HG03565 (cell line): Measurements from ENCODE around the gene RASSF8.

Experiments used
- ATAC-seq: cut with Tn5 transposase; IDR thresholded peaks from one replicate; pipeline ENCODE4 v1.9.1; 2021; ENCODE audit warnings: mild to moderate bottlenecking, moderate library complexity; ENCODE audit not compliant: unreplicated experiment

Gene RASSF8

GRCh38 chr12:25958428-25959070 lies at the start of gene RASSF8:
TSS of gene RASSF8 (plus strand) at chr12:25958682. CDS start at chr12:26055344, 96,662 bp downstream.
- peak; percentile 63 for ATAC-seq

- ATAC-seq = no peak
Measured at GRCh38 chr12:25914551-25914950, 43.9 kb upstream of the RASSF8 start.

- ATAC-seq = no peak
Measured at GRCh38 chr12:25924491-25925001, 33.9 kb upstream of the RASSF8 start.

GRCh38 chr12:25925064-25925463 lies 33.4 kb upstream of the RASSF8 start:
- no peak for ATAC-seq

GRCh38 chr12:25926536-25926935 lies 31.9 kb upstream of the RASSF8 start:
- ATAC-seq = no peak

DNA sequence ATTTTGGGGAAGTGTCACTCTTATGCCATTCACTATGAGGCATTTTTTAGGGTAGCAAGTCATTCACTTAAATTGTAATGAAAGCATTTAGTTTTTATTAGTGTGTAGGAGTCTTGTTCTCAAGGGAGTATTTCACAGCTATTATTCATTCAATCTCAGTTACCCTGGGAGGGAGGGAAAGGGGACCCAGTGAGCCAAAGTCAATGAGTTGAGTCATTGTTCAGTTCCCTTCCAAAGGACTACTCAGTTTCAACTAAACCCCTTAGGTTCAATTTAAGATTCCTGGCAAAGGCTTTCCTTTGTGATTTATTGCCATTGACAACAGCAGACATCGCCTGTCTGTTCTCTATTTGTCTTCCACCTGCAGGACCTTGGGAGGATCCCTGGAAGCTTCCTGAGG lies 29.3 kb upstream of the RASSF8 start:
- ATAC-seq = no peak

- ATAC-seq = no peak
Measured at GRCh38 chr12:25932971-25933370, 25.5 kb upstream of the RASSF8 start.

DNA sequence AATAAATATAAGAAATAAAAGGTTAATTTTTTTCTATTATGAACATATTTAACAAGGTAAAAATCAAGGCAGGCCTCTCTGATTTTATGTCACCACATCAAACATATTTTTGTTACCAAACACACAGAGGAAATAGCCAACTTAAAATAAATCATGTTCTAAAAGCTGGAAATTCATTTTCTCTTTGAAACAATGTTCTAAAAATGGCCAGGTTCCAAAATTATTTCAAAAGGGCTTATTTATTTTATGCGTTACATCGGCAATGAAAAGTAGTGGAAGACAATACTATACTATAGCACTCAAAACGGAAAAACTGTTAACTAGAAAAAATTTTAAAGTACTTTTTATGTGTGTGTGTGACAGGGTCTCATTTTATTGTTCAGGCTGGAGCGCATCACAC lies 24.0 kb upstream of the RASSF8 start:
- no peak for ATAC-seq

DNA sequence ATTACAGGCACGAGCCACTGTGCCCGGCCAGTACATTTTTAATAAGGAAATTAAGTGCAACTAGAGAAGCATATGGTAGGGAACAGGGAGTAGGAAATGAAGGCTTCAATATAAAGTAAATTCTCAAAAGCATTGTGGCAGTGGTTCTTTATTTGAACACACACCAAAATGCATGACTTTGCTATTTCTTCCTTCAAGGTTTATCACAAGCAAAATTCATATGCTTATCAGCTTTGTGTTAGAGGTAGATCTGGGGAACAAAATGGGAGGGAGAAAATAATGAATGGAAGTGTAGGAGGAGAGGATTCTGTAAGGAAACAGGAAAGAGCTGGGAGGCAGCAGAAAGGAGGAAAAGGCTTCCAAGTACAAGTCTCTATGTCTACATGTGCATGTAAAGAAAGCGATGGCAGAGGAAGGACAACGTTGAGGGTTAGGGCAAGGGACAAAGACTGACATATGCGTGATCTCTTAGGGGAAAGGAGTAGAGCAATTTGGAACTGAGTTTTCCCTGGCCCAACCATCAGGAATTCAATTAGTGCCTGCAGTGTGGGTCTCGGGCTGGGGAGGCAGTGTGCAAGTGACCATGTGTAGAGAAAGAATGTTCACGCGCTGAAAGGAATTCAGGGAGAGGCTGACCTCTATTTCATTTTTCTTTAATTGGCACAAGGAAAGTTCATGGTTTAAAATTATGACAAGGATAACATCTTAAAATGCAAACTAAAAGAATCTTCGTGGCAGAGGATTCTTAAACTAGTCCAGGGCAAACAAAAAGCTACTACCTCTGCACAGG lies 22.9 kb upstream of the RASSF8 start:
- no peak for ATAC-seq

DNA sequence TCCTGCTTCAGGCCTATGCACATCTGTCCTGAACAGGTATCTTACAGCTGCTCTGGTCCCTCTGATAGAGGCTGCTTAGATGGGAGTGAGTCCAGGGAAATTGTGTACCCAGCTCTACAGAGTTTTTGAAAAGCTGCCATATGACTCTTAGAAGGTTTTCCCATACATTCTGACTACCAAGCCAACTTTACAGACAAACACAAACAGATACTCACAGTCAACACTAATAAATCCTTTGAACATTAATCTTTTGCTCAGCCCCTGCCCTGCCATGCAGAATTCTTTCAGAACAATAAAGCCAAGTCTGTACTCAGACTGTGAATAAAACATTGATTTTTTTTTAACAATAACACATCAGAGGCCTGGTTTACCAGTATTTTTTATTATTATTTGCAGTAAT lies 21.4 kb upstream of the RASSF8 start:
- ATAC-seq = no peak

- ATAC-seq = no peak
Measured at GRCh38 chr12:25938581-25938980, 19.9 kb upstream of the RASSF8 start.

DNA sequence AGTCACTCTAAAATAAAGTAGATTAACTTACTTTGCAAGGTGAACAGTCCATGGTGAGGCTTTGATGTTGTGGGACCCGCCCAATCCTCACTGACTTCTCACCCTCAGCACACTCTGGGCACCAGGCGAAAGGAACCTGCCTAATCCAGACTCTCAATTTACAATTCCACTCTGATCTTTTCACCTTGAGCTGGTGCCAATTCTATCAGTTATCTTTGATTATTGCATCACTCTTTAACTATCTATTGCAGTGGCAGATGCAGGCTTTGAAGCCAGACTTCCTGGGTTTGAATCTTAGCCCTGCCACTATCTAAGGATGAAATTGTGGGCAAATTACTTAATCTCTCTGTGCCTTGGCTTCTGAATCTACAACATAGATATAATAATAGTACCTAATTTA lies 18.9 kb upstream of the RASSF8 start:
- no peak for ATAC-seq

GRCh38 chr12:25940886-25941285 lies 17.6 kb upstream of the RASSF8 start:
- no peak for ATAC-seq

GRCh38 chr12:25942709-25943108 lies 15.8 kb upstream of the RASSF8 start:
- no peak for ATAC-seq

GRCh38 chr12:25943940-25944339 lies 14.5 kb upstream of the RASSF8 start:
- no peak for ATAC-seq

GRCh38 chr12:25949343-25949742 lies 9.1 kb upstream of the RASSF8 start:
- ATAC-seq = no peak

GRCh38 chr12:25950329-25951115 lies 8.0 kb upstream of the RASSF8 start:
- no peak for ATAC-seq

GRCh38 chr12:25957793-25958427 lies 572 bp upstream of the RASSF8 start:
- ATAC-seq = no peak

DNA sequence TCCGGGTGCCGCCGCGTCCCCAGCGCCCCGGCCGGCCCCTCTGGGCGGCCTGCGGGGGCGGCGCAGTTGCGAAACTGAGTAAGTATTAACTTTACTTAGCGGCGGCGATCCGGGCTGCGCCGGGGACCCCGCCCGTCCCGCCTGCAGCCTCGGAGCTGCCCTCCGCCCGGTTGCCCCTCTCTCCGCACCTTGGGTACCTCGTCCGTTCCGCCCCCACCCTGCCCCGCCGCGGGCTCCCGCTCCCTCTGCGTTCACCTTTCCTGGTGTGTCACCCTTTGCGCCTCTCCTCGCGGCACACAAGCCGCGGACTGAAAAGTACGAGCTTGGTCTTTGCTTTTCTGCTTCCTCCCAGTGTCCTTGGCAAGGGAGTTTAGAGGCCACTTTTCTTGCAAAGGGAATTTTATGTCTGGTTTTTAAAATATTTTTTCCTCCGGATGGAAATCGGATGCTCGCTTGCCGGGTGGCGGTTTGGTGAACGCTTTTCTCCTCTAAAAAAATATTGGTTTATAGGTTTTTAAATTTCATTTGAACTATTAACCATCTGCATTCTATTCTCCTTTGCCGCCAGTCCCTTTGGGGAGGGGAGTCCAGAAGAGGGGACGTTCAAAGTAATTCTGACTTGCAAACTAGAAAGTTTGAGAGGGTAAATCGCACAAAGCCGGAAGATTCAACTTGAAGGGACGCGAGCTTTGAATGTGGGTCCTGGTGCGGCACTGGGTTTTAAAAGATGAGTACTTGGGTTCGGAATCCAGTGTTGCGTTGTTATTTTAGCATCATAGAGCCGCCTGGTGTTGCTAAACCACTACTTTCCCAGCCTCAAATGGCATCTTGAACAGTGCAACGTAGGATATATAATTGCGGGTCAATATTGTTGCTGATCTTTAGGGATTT lies 834 bp downstream of the RASSF8 start:
- no peak for ATAC-seq

DNA sequence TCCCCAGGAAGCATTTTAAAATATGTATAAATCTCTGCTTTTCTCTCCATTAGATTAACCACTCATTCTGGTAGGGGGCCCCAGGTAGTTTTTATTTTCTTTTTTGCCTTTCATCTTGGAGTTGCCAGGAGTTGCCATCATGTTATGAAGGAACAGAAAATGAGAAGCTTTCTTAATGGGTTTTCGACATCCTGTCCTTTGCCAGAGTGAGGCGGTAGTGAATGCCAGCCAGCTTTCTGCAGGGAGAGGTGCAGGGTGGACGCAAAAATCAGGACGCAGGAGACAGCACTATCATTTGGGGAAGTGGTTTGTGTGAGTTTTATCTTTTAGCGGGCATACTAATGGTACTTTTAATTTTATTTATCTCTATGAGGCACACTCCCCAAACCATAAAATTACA lies 1.7 kb downstream of the RASSF8 start:
- no peak for ATAC-seq
